HG03439 (cell line): Measurements from ENCODE around the gene TBCEL.

Experiments
- ATAC-seq: cut with Tn5 transposase; IDR thresholded peaks from one replicate; pipeline ENCODE4 v1.9.1; 2021; ENCODE audit warnings: mild to moderate bottlenecking, moderate library complexity; ENCODE audit not compliant: unreplicated experiment

The TBCEL gene

GRCh38 chr11:121059605-121060004 is 35.7 kb downstream of the TBCEL start:
- peak; percentile 97 for ATAC-seq

- ATAC-seq: no peak
Measured at GRCh38 chr11:121063728-121064127, 39.8 kb downstream of the TBCEL start.

- no peak for ATAC-seq
Measured at GRCh38 chr11:121066623-121067022, 42.7 kb downstream of the TBCEL start.

- no peak for ATAC-seq
Measured at GRCh38 chr11:121067026-121067425, 43.1 kb downstream of the TBCEL start.

- no peak for ATAC-seq
Measured at GRCh38 chr11:121067453-121067852, 43.6 kb downstream of the TBCEL start.

- ATAC-seq: no peak
Measured at GRCh38 chr11:121067962-121068647, 44.2 kb downstream of the TBCEL start.

- no peak for ATAC-seq
Measured at GRCh38 chr11:121068787-121069186, 44.9 kb downstream of the TBCEL start.

- ATAC-seq: no peak
Measured at GRCh38 chr11:121070951-121071845, 47.3 kb downstream of the TBCEL start.

- no peak for ATAC-seq
Measured at GRCh38 chr11:121071846-121072450, 48.0 kb downstream of the TBCEL start.

- no peak for ATAC-seq
Measured at GRCh38 chr11:121081321-121081720, 57.4 kb downstream of the TBCEL start.

- no peak for ATAC-seq
Measured at GRCh38 chr11:121082219-121082618, 58.3 kb downstream of the TBCEL start.

GRCh38 chr11:121082670-121083069 is 58.8 kb downstream of the TBCEL start:
- no peak for ATAC-seq

- no peak for ATAC-seq
Measured at GRCh38 chr11:121086866-121087265, 63.0 kb downstream of the TBCEL start.

- no peak for ATAC-seq
Measured at GRCh38 chr11:121089566-121089965, 65.7 kb downstream of the TBCEL start.

GRCh38 chr11:121090145-121090721 is 66.3 kb downstream of the TBCEL start:
- ATAC-seq: no peak

GRCh38 chr11:121091492-121092152 is 67.7 kb downstream of the TBCEL start:
- no peak for ATAC-seq

- ATAC-seq: no peak
Measured at GRCh38 chr11:121095561-121095960, 71.7 kb downstream of the TBCEL start.

- no peak for ATAC-seq
Measured at GRCh38 chr11:121099364-121099763, 75.5 kb downstream of the TBCEL start.

GRCh38 chr11:121099885-121100284 is 76.0 kb downstream of the TBCEL start:
- no peak for ATAC-seq

GRCh38 chr11:121100943-121101342 is 77.0 kb downstream of the TBCEL start, which contains the start of gene TECTA:
Gene TECTA, plus strand, starts transcription at chr11:121101243. Its CDS starts 1,423 bp downstream, at chr11:121102666.
- no peak for ATAC-seq

GRCh38 chr11:121104312-121104762 is 80.4 kb downstream of the TBCEL start:
- ATAC-seq: no peak
